Inflammatory macrophage treated with lipopolysaccharide for 1 hour (primary cell): ENCODE measurements around the gene GSN.

ENCODE experiments used
- DNase-seq, 2 donors: peaks; one replicate each; pipeline ENCODE4 v3.0.0-alpha.2; 2020 to 2022

Gene GSN

DNA sequence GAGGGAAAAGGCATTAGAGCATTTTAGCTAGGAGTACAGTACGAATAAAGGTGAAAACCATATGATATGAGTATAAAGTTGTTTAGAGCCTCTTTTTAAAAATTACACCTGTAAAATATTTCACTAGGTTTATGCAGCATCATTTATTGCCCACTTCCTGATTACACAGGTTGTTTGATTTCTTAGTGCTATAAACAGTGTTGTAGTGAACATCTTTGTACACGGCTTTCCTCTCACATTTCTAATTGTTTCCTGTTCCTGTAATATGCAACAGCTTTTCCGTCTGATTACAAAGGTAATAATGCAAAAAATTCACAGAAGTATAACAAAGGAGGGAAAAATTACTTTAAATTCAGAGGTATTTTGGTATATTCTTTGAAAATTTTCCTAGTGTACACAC lies 89.0 kb downstream of the GSN start:
- DNase-seq, result no peak

- peak; percentile 73 to 83 for DNase-seq
These were observed 90.8 kb downstream of the GSN start for GRCh38 chr9:121358751-121359150.

- no peak for DNase-seq
These were observed 91.7 kb downstream of the GSN start for GRCh38 chr9:121359351-121360294.

- no peak for DNase-seq
These were observed 92.8 kb downstream of the GSN start for GRCh38 chr9:121360601-121361374.

DNA sequence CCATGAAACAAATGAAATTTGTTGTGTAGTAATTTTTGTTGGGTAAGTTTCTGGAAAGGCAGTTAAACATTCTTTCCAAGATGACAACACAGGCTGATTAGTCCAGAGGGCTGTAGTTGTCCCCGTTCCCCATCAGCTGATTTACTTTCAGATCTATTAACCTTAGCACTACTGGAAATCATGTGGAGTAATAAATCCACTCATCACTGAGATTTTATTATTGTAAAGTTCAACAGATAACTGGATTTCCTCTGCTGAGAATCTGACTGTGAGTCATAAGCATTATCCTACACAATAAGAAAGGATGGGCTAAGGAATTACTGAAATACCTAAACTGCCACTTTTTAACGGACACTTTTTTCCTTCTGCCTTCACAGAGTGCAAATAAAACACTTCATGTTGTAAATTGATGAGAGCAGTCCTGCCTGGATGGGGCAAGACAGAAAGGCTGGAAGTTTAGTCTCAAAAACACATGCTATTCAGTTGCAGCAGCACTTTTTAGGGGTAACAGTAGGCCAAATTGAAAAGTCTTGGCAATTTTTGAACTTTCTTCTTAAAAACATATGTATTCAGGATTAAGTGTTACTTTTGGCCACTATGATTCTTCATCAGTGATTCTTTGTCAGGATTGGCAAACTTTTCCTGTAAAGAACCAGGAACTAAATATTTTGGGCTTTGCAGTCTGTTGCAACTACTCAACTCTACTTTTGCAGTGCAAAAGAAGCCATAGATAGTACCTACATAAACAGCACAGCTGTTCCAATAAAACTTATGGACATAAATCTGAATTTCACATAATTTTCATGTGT lies 95.1 kb downstream of the GSN start:
- peak; percentile 89 to 95 for DNase-seq

- DNase-seq, result peak in 1 of 2 donors; percentile 21
These were observed 95.6 kb downstream of the GSN start for GRCh38 chr9:121363622-121363961.

- DNase-seq, result no peak
These were observed 96.1 kb downstream of the GSN start for GRCh38 chr9:121364077-121364476.

DNA sequence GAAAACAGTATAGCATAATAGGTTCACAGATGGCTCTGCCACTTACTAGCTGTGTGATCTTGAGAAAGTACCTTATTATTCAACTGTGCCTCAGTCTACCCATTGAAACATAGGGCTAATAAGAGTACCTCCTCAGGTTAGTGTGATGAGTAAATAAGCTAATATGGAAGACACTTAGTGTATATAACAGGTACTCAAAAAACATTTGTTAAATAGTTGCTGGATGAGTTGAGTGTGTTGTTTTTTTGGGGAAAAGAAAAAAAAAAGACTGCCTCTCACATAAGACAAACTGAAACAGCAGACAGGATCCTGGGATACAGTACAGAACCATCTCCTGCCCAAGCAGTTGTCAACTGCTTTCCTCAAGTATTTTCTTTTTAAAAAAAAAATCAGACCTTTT lies 96.9 kb downstream of the GSN start:
- DNase-seq, result no peak

GRCh38 chr9:121365564-121365963 lies 97.6 kb downstream of the GSN start:
- no peak for DNase-seq

- DNase-seq, result no peak
These were observed 98.7 kb downstream of the GSN start for GRCh38 chr9:121366611-121367192.

DNA sequence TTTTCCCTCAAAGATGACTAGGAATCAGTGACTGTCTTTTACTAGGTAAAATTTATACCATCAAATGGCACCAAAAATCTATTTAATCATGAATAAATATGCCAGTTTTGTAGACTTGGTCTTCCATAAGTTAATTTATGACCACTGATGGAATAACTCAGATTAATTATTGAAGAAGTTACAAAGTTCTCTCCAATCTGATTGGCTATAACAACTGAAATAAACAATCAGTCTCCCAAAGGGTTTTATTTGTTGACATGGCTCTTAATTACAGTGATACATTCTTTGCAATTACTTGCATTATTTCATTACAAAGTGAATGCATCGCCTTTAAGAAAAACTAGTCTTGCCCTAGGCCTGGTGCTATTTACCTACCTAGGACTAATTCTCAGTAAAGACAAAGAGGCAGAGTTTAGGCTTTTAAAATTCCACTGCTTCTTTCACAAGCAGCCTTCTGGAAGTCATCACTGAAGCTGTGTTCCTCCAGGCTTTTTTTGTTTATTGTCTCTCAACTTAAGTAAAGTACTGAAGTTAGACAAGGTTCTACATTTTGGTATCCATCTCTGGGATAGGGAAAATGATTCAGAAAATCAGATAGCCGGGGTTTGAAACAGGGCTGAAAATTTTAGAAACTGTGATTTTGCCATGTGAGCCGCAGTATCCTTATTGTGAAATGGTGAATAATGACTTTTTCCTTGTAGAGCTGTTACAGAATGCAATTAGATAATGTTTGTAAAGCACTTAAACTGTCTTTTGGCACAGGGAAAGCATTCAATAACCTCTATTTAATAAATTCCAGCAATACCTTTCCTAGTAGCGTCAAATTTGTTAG lies 99.6 kb downstream of the GSN start:
- peak in 1 of 2 donors; percentile 48 for DNase-seq

- DNase-seq, result peak in 1 of 2 donors; percentile 33
These were observed 100.2 kb downstream of the GSN start for GRCh38 chr9:121368138-121368522.

GRCh38 chr9:121368745-121369144 lies 100.8 kb downstream of the GSN start:
- peak in 1 of 2 donors; percentile 37 for DNase-seq

DNA sequence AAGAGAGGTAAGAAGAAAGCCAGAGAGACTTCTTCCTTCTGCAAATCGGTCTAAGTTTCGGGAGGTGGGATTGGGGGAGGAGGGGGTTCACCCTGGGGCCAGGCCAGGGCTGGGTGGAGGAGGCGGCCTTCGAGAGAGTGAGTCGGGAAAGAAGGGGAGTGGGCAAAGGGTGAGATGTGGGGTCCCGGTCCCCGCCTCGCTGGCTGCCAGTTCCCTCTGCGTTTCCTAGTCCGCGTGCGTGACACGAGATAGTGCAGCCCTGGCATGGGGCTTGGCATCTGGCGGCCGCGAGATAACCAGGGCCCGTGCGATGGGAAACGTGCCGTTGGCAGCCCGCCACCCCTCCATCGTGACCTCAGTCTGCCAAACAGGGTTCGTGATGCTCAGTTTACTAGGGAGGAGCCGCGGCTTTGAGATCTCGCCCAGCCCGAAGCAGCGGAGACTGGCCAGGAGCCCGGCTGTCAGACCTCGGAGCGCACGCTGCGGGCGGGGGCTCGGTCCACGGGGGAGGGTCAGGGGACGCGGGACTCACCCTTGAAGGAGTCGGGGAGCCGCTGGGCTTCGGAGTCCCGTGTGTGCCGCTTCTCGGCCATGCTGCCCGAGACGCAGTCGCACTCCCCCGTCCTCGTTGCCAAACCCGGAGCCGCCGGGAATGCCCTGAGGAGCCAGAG lies 101.8 kb downstream of the GSN start, which contains the start of gene STOM:
Gene STOM (minus strand): TSS at position 656 of the 671 bp plus-strand sequence. CDS start 63 bp downstream, at position 593.
- peak in 1 of 2 donors; percentile 43 for DNase-seq

GRCh38 chr9:121371495-121372061 lies 103.6 kb downstream of the GSN start:
- DNase-seq, result no peak

- DNase-seq, result peak in 1 of 2 donors; percentile 20
These were observed 104.5 kb downstream of the GSN start for GRCh38 chr9:121372239-121373010.

- DNase-seq, result no peak
These were observed 105.2 kb downstream of the GSN start for GRCh38 chr9:121373011-121373729.

DNA sequence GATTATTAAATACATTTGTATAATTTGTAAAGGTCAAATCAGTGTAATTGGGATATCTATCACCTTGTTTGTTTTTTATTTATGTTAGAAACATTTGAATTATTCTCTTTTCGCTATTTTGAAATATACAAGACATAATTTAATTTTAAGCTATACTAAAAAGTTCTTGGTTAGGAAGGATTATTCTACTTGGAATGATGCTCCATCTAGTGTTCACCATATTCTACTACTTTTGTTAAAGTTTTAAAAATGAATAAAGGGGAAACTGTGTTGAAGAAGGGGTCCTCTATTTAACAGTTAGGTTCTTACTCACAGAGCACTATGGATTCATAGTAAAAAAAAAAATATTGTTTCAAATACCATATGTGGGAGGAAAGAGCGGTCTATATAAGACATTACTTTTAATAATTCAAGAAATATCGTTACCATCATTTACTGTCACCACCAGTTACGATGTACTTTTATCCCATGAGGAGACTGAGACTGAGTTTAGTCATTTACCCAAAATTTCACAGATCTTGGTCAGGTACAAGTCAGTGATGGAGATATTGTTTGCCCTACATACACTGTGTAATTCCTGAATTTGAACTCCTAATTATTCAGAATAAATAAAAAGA lies 108.4 kb downstream of the GSN start:
- peak; percentile 25 to 41 for DNase-seq

DNA sequence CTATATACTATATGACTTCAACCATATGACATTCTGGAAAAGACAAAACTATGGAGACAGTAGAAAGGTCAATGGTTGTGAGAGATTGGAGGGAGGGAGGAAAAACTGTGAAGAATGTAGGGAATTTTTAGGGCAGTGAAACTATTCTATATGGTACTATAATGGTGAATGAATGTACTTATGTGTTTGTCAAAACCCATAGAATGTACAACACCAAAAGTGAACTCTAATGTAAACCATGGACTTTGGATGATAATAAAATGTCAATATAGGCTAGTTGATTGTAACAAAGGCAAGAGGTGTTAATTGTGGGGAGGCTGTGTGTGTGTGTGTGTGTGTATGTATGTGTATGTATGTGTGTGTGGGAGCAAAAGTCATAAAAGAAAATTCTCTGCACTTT lies 112.9 kb downstream of the GSN start:
- DNase-seq, result no peak
